Osteocyte (in vitro differentiated cells): Measurements from ENCODE around the gene PPFIA2. TPM values are rescaled to one million over a fixed set of nuclear protein-coding genes. Genes with fewer than 3 reads are reported as not detected.

Experiments
- DNase-seq: peaks from one replicate; pipeline ENCODE4 v3.0.0; 2021; ENCODE audit warnings: mixed read lengths; ENCODE audit not compliant: unreplicated experiment; ENCODE audit errors: extremely low spot score
- H3K27ac Mint-ChIP-seq: one replicate; pipeline ENCODE4 v1.8.0; 2021; ENCODE audit warnings: mild to moderate bottlenecking, mixed read lengths; ENCODE audit not compliant: unreplicated experiment
- H3K27me3 Mint-ChIP-seq: one replicate; pipeline ENCODE4 v1.8.0; 2021; ENCODE audit warnings: mixed read lengths; ENCODE audit not compliant: unreplicated experiment
- H3K36me3 Mint-ChIP-seq: one replicate; pipeline ENCODE4 v1.8.0; 2021; ENCODE audit warnings: mixed read lengths; ENCODE audit not compliant: unreplicated experiment
- H3K4me1 Mint-ChIP-seq: one replicate; pipeline ENCODE4 v1.8.0; 2021; ENCODE audit warnings: mixed read lengths; ENCODE audit not compliant: unreplicated experiment
- H3K4me3 Mint-ChIP-seq: one replicate; pipeline ENCODE4 v1.8.0; 2021; ENCODE audit warnings: mild to moderate bottlenecking, moderate library complexity, mixed read lengths; ENCODE audit not compliant: unreplicated experiment
- H3K9me3 Mint-ChIP-seq: one replicate; pipeline ENCODE4 v1.8.0; 2021; ENCODE audit warnings: mixed read lengths; ENCODE audit not compliant: unreplicated experiment
- CTCF ChIP-seq: fragments of 200-600 bp; sonication (generic); IDR thresholded peaks from 2 replicates; pipeline ENCODE4 v1.5.0; 2021; ENCODE audit warnings: antibody characterized with exemption, mild to moderate bottlenecking, moderate library complexity
- total RNA-seq: library from RNA; stranded (reverse); gene quantifications from 2 replicates; pipeline ENCODE4 v1.2.1, GENCODE V29; 2021

Gene PPFIA2
- total RNA-seq, 1 donor from 2014 or later: 0.67 TPM

- no peak for DNase-seq
- H3K4me1 Mint-ChIP-seq: peaks cover 16% of the 10 kb centered on the region
- no peak overlapping the region for H3K27ac Mint-ChIP-seq
- no peak for TF ChIP-seq CTCF
- no peak overlapping the region for H3K4me3 Mint-ChIP-seq
- no peaks in the 10 kb centered on the region for H3K27me3 Mint-ChIP-seq
- H3K9me3 Mint-ChIP-seq: no peaks in the 10 kb centered on the region
- H3K36me3 Mint-ChIP-seq: no peaks in the 10 kb centered on the region
Measured at GRCh38 chr12:81259360-81259759, 499.8 kb downstream of the PPFIA2 start.

GRCh38 chr12:81257947-81258551, 501.1 kb downstream of the PPFIA2 start:
- TF ChIP-seq CTCF: peak; percentile 75
- Mint-ChIP-seq H3K9me3 (no peaks in the 10 kb centered on the region), H3K27me3 (no peaks in the 10 kb centered on the region), H3K4me3 (no peak overlapping the region), H3K36me3 (no peaks in the 10 kb centered on the region), H3K27ac (no peak overlapping the region), H3K4me1 (peaks cover 13% of the 10 kb centered on the region)
- no peak for DNase-seq

GRCh38 chr12:81255947-81256346, 503.2 kb downstream of the PPFIA2 start:
- H3K36me3 Mint-ChIP-seq: no peaks in the 10 kb centered on the region
- no peak for DNase-seq
- TF ChIP-seq CTCF: no peak
- no peaks in the 10 kb centered on the region for H3K9me3 Mint-ChIP-seq
- no peak overlapping the region for H3K27ac Mint-ChIP-seq
- no peak overlapping the region for H3K4me3 Mint-ChIP-seq
- no peaks in the 10 kb centered on the region for H3K27me3 Mint-ChIP-seq
- peaks cover 5% of the 10 kb centered on the region for H3K4me1 Mint-ChIP-seq

- DNase-seq: no peak
- TF ChIP-seq CTCF: no peak
- H3K27ac Mint-ChIP-seq: no peak overlapping the region
Measured at GRCh38 chr12:81255456-81255855, 503.7 kb downstream of the PPFIA2 start.

GRCh38 chr12:81253360-81253759, 505.8 kb downstream of the PPFIA2 start:
- Mint-ChIP-seq H3K4me3 (no peak overlapping the region), H3K27ac (no peak overlapping the region), H3K27me3 (no peaks in the 10 kb centered on the region), H3K36me3 (no peaks in the 10 kb centered on the region), H3K4me1 (peaks cover 5% of the 10 kb centered on the region), H3K9me3 (no peaks in the 10 kb centered on the region)
- no peak for TF ChIP-seq CTCF
- DNase-seq: no peak

More at GRCh38 chr12:81255456-81255855, 503.7 kb downstream of the PPFIA2 start:
- Mint-ChIP-seq H3K27me3 (no peaks in the 10 kb centered on the region), H3K36me3 (no peaks in the 10 kb centered on the region), H3K4me3 (no peak overlapping the region), H3K4me1 (peaks cover 5% of the 10 kb centered on the region), H3K9me3 (no peaks in the 10 kb centered on the region)
